Measurements from ENCODE around the gene DYSF. TPM values are rescaled to one million over a fixed set of nuclear protein-coding genes. Genes with fewer than 3 reads are reported as not detected.

The DYSF gene
- total and polyA plus RNA-seq, 2 donors = 5.8 to 9.2 TPM

GRCh38 chr2:71680925-71681324 is 227.6 kb downstream of the DYSF start:
- Histone ChIP-seq H3K4me3 (ENCODE audit: low read length in 2 of 2) (no peak overlapping the region), H3K4me1 (ENCODE audit: control insufficient read depth in 2 of 2, insufficient read depth in 2 of 2, low read length in 2 of 2) (no peaks in the 10 kb centered on the region), H3K36me3 (ENCODE audit: control insufficient read depth in 2 of 2, insufficient read depth in 2 of 2, low read length in 1 of 2) (no peaks in the 10 kb centered on the region), H3K27ac (ENCODE audit: low read depth in 1 of 2, low read length in 1 of 2) (no peak overlapping the region), H3K9me3 (ENCODE audit: control insufficient read depth in 2 of 2, insufficient read depth in 1 of 2, low read length in 1 of 2) (no peaks in the 10 kb centered on the region), H3K27me3 (ENCODE audit: control insufficient read depth in 2 of 2, insufficient read depth in 1 of 2, low read length in 1 of 2) (no peaks in the 10 kb centered on the region)
- DNase-seq (ENCODE audit: low read depth in 6 of 9, low spot score in 9 of 9) = no peak
- WGBS = 92% methylated on average over 6 of the region's 6 CpGs

- Histone ChIP-seq H3K4me3 (ENCODE audit: low read length in 2 of 2) (no peak overlapping the region), H3K9me3 (ENCODE audit: control insufficient read depth in 2 of 2, insufficient read depth in 1 of 2, low read length in 1 of 2) (no peaks in the 10 kb centered on the region), H3K27me3 (ENCODE audit: control insufficient read depth in 2 of 2, insufficient read depth in 1 of 2, low read length in 1 of 2) (no peaks in the 10 kb centered on the region), H3K4me1 (ENCODE audit: control insufficient read depth in 2 of 2, insufficient read depth in 2 of 2, low read length in 2 of 2) (peaks cover 0 to 3% of the 10 kb centered on the region in 2 donors), H3K36me3 (ENCODE audit: control insufficient read depth in 2 of 2, insufficient read depth in 2 of 2, low read length in 1 of 2) (no peaks in the 10 kb centered on the region), H3K27ac (ENCODE audit: low read depth in 1 of 2, low read length in 1 of 2) (no peak overlapping the region)
- no peak for DNase-seq (ENCODE audit: low read depth in 6 of 9, low spot score in 9 of 9)
- WGBS = 93% methylated on average over 5 of the region's 5 CpGs
These were observed 228.3 kb downstream of the DYSF start for GRCh38 chr2:71681626-71682025.

GRCh38 chr2:71682341-71682740 is 229.0 kb downstream of the DYSF start:
- no peak for DNase-seq (ENCODE audit: low read depth in 6 of 9, low spot score in 9 of 9)
- no peak overlapping the region for H3K27ac ChIP-seq (ENCODE audit: low read depth in 1 of 2, low read length in 1 of 2)
- H3K4me3 ChIP-seq (ENCODE audit: low read length in 2 of 2) = no peak overlapping the region
- no peaks in the 10 kb centered on the region for H3K36me3 ChIP-seq (ENCODE audit: control insufficient read depth in 2 of 2, insufficient read depth in 2 of 2, low read length in 1 of 2)
- no peaks in the 10 kb centered on the region for H3K27me3 ChIP-seq (ENCODE audit: control insufficient read depth in 2 of 2, insufficient read depth in 1 of 2, low read length in 1 of 2)
- H3K4me1 ChIP-seq (ENCODE audit: control insufficient read depth in 2 of 2, insufficient read depth in 2 of 2, low read length in 2 of 2) = peaks cover 0 to 6% of the 10 kb centered on the region in 2 donors
- no peaks in the 10 kb centered on the region for H3K9me3 ChIP-seq (ENCODE audit: control insufficient read depth in 2 of 2, insufficient read depth in 1 of 2, low read length in 1 of 2)
- 97% methylated on average over 11 of the region's 11 CpGs for WGBS

GRCh38 chr2:71683070-71683469 is 229.7 kb downstream of the DYSF start:
- H3K27me3 ChIP-seq (ENCODE audit: control insufficient read depth in 2 of 2, insufficient read depth in 1 of 2, low read length in 1 of 2) = no peaks in the 10 kb centered on the region
- no peak for DNase-seq (ENCODE audit: low read depth in 6 of 9, low spot score in 9 of 9)
- H3K4me1 ChIP-seq (ENCODE audit: control insufficient read depth in 2 of 2, insufficient read depth in 2 of 2, low read length in 2 of 2) = peaks cover 0 to 6% of the 10 kb centered on the region in 2 donors
- H3K4me3 ChIP-seq (ENCODE audit: low read length in 2 of 2) = no peak overlapping the region
- no peak overlapping the region for H3K27ac ChIP-seq (ENCODE audit: low read depth in 1 of 2, low read length in 1 of 2)
- no peaks in the 10 kb centered on the region for H3K9me3 ChIP-seq (ENCODE audit: control insufficient read depth in 2 of 2, insufficient read depth in 1 of 2, low read length in 1 of 2)
- no peaks in the 10 kb centered on the region for H3K36me3 ChIP-seq (ENCODE audit: control insufficient read depth in 2 of 2, insufficient read depth in 2 of 2, low read length in 1 of 2)
- 75% methylated on average over 6 of the region's 6 CpGs for WGBS

- no peak overlapping the region for H3K27ac ChIP-seq (ENCODE audit: low read depth in 1 of 2, low read length in 1 of 2)
- H3K4me1 ChIP-seq (ENCODE audit: control insufficient read depth in 2 of 2, insufficient read depth in 2 of 2, low read length in 2 of 2) = peaks cover 0 to 6% of the 10 kb centered on the region in 2 donors
- DNase-seq (ENCODE audit: low read depth in 6 of 9, low spot score in 9 of 9) = no peak
- H3K4me3 ChIP-seq (ENCODE audit: low read length in 2 of 2) = no peak overlapping the region
- no peaks in the 10 kb centered on the region for H3K27me3 ChIP-seq (ENCODE audit: control insufficient read depth in 2 of 2, insufficient read depth in 1 of 2, low read length in 1 of 2)
- 96% methylated on average over 1 of the region's 1 CpG for WGBS
- no peaks in the 10 kb centered on the region for H3K9me3 ChIP-seq (ENCODE audit: control insufficient read depth in 2 of 2, insufficient read depth in 1 of 2, low read length in 1 of 2)
- H3K36me3 ChIP-seq (ENCODE audit: control insufficient read depth in 2 of 2, insufficient read depth in 2 of 2, low read length in 1 of 2) = no peaks in the 10 kb centered on the region
These were observed 230.3 kb downstream of the DYSF start for GRCh38 chr2:71683666-71684065.

GRCh38 chr2:71684226-71685072 is 231.1 kb downstream of the DYSF start:
- H3K27ac ChIP-seq (ENCODE audit: low read depth in 1 of 2, low read length in 1 of 2) = no peak overlapping the region
- no peaks in the 10 kb centered on the region for H3K36me3 ChIP-seq (ENCODE audit: control insufficient read depth in 2 of 2, insufficient read depth in 2 of 2, low read length in 1 of 2)
- no peak overlapping the region for H3K4me3 ChIP-seq (ENCODE audit: low read length in 2 of 2)
- no peaks in the 10 kb centered on the region for H3K27me3 ChIP-seq (ENCODE audit: control insufficient read depth in 2 of 2, insufficient read depth in 1 of 2, low read length in 1 of 2)
- WGBS = 94% methylated on average over 13 of the region's 13 CpGs
- peaks cover 0 to 6% of the 10 kb centered on the region in 2 donors for H3K4me1 ChIP-seq (ENCODE audit: control insufficient read depth in 2 of 2, insufficient read depth in 2 of 2, low read length in 2 of 2)
- H3K9me3 ChIP-seq (ENCODE audit: control insufficient read depth in 2 of 2, insufficient read depth in 1 of 2, low read length in 1 of 2) = no peaks in the 10 kb centered on the region
- DNase-seq (ENCODE audit: low read depth in 6 of 9, low spot score in 9 of 9) = no peak

GRCh38 chr2:71685073-71685848 is 231.9 kb downstream of the DYSF start:
- Histone ChIP-seq H3K9me3 (ENCODE audit: control insufficient read depth in 2 of 2, insufficient read depth in 1 of 2, low read length in 1 of 2) (no peaks in the 10 kb centered on the region), H3K27me3 (ENCODE audit: control insufficient read depth in 2 of 2, insufficient read depth in 1 of 2, low read length in 1 of 2) (no peaks in the 10 kb centered on the region), H3K4me1 (ENCODE audit: control insufficient read depth in 2 of 2, insufficient read depth in 2 of 2, low read length in 2 of 2) (peaks cover 0 to 6% of the 10 kb centered on the region in 2 donors), H3K27ac (ENCODE audit: low read depth in 1 of 2, low read length in 1 of 2) (peak overlapping the region in 1 of 2 donors; percentile 37), H3K36me3 (ENCODE audit: control insufficient read depth in 2 of 2, insufficient read depth in 2 of 2, low read length in 1 of 2) (no peaks in the 10 kb centered on the region), H3K4me3 (ENCODE audit: low read length in 2 of 2) (no peak overlapping the region)
- peak in 1 of 9 donors; percentile 8 for DNase-seq (ENCODE audit: low read depth in 6 of 9, low spot score in 9 of 9)
- WGBS = 93% methylated on average over 10 of the region's 10 CpGs

- Histone ChIP-seq H3K9me3 (ENCODE audit: control insufficient read depth in 2 of 2, insufficient read depth in 1 of 2, low read length in 1 of 2) (no peaks in the 10 kb centered on the region), H3K4me1 (ENCODE audit: control insufficient read depth in 2 of 2, insufficient read depth in 2 of 2, low read length in 2 of 2) (peaks cover 0 to 6% of the 10 kb centered on the region in 2 donors), H3K27me3 (ENCODE audit: control insufficient read depth in 2 of 2, insufficient read depth in 1 of 2, low read length in 1 of 2) (no peaks in the 10 kb centered on the region), H3K4me3 (ENCODE audit: low read length in 2 of 2) (no peak overlapping the region), H3K36me3 (ENCODE audit: control insufficient read depth in 2 of 2, insufficient read depth in 2 of 2, low read length in 1 of 2) (no peaks in the 10 kb centered on the region), H3K27ac (ENCODE audit: low read depth in 1 of 2, low read length in 1 of 2) (peak overlapping the region in 1 of 2 donors; percentile 24)
- DNase-seq (ENCODE audit: low read depth in 6 of 9, low spot score in 9 of 9) = no peak
- WGBS = 96% methylated on average over 13 of the region's 13 CpGs
These were observed 232.7 kb downstream of the DYSF start for GRCh38 chr2:71685941-71686611.

- DNase-seq (ENCODE audit: low read depth in 6 of 9, low spot score in 9 of 9) = no peak
- peaks cover 0 to 6% of the 10 kb centered on the region in 2 donors for H3K4me1 ChIP-seq (ENCODE audit: control insufficient read depth in 2 of 2, insufficient read depth in 2 of 2, low read length in 2 of 2)
- H3K27me3 ChIP-seq (ENCODE audit: control insufficient read depth in 2 of 2, insufficient read depth in 1 of 2, low read length in 1 of 2) = peaks cover 0 to under 1% of the 10 kb centered on the region in 2 donors
- no peak overlapping the region for H3K27ac ChIP-seq (ENCODE audit: low read depth in 1 of 2, low read length in 1 of 2)
- H3K4me3 ChIP-seq (ENCODE audit: low read length in 2 of 2) = no peak overlapping the region
- WGBS = 87% methylated on average over 6 of the region's 6 CpGs
- H3K9me3 ChIP-seq (ENCODE audit: control insufficient read depth in 2 of 2, insufficient read depth in 1 of 2, low read length in 1 of 2) = no peaks in the 10 kb centered on the region
- H3K36me3 ChIP-seq (ENCODE audit: control insufficient read depth in 2 of 2, insufficient read depth in 2 of 2, low read length in 1 of 2) = no peaks in the 10 kb centered on the region
These were observed 233.4 kb downstream of the DYSF start for GRCh38 chr2:71686781-71687180.
